Endothelial cell of umbilical vein (primary cell): ENCODE data around the gene IQCE. TPM values are rescaled to one million over a fixed set of nuclear protein-coding genes. Genes with fewer than 3 reads are reported as not detected.

Experiments
- BruUV-seq: library from RNA; stranded (reverse); fragments of 400-500 nt; replicated peaks from 2 replicates; lab custom pipeline; 2021; lab: Mats Ljungman, UMichigan
- CTCF ChIA-PET: fragments of 300-600, 350-600 bp; sonication (Branson Sonifier 250); formaldehyde crosslinking; loops from one replicate; lab custom pipeline; 2021; ENCODE audit warnings: antibody characterized with exemption, inconsistent platforms; lab: Charles Lee
- POLR2A ChIA-PET: fragments of 300-600, 350-600 bp; sonication (Branson Sonifier 250); formaldehyde crosslinking; loops from one replicate; lab custom pipeline; 2021; ENCODE audit warnings: antibody characterized with exemption, inconsistent platforms; lab: Charles Lee
- DNase-seq: peaks from one replicate; pipeline ENCODE4 v3.0.0-alpha.2; 2011; ENCODE audit warnings: low read depth, low spot score
- FAIRE-seq: peaks from 2 replicates; lab custom pipeline; 2011; peaks lifted over from hg19 to GRCh38; lab: Jason Lieb, UNC
- H2AFZ ChIP-seq: 2 replicates; pipeline ENCODE4 v1.6.0; 2012; ENCODE audit warnings: low read depth, low read length, control low read depth, inconsistent platforms
- H3K27ac ChIP-seq: 2 replicates; pipeline ENCODE4 v1.5.1; 2011; ENCODE audit warnings: low read depth, mild to moderate bottlenecking, control low read depth, low read length, moderate library complexity; ENCODE audit not compliant: insufficient read depth
- H3K27me3 ChIP-seq, 2 experiments: 2 replicates each; pipeline versions ENCODE4 v1.6.0 to v1.6.1; 2011; ENCODE audit warnings: low read length in 2 of 2, mixed read lengths in 1 of 2; ENCODE audit not compliant: control insufficient read depth in 2 of 2, insufficient read depth in 2 of 2
- H3K36me3 ChIP-seq, 2 experiments: 2 replicates in 1 of 2; 3 replicates in 1 of 2; pipeline ENCODE4 v1.5.1; 2011; ENCODE audit warnings: low read length in 2 of 2, mild to moderate bottlenecking in 1 of 2, moderate library complexity in 1 of 2; ENCODE audit not compliant: control insufficient read depth in 2 of 2, insufficient read depth in 2 of 2; ENCODE audit errors: extremely low read depth in 1 of 2
- H3K4me1 ChIP-seq: 3 replicates; pipeline ENCODE4 v1.5.1; 2011; ENCODE audit warnings: mild to moderate bottlenecking, low read length; ENCODE audit not compliant: control insufficient read depth, insufficient read depth; ENCODE audit errors: extremely low read depth
- H3K4me2 ChIP-seq: 2 replicates; pipeline ENCODE4 v1.6.1; 2011; ENCODE audit warnings: low read length, control low read depth, mixed read lengths; ENCODE audit not compliant: insufficient read depth
- H3K4me3 ChIP-seq, 3 experiments: fragments of 200-600 bp in 1 of 3; sonication (generic), shearing (Covaris generic) in 1 of 3; replicated peaks in 1 of 3; 2 replicates each; pipeline ENCODE4 v1.5.1; 2011 to 2016; ENCODE audit warnings: control low read depth in 3 of 3, low read length in 3 of 3, mild to moderate bottlenecking in 2 of 3, inconsistent platforms in 1 of 3, low read depth in 1 of 3, moderate library complexity in 1 of 3; ENCODE audit not compliant: insufficient read depth in 1 of 3
- H3K79me2 ChIP-seq: 2 replicates; pipeline ENCODE4 v1.6.0; 2012; ENCODE audit warnings: low read length, inconsistent platforms; ENCODE audit not compliant: control insufficient read depth, insufficient read depth
- H3K9ac ChIP-seq: replicated peaks from 2 replicates; pipeline ENCODE3; 2011; ENCODE audit warnings: low read length, control low read depth; ENCODE audit not compliant: insufficient read depth; ENCODE audit errors: extremely low read depth
- H3K9me1 ChIP-seq: replicated peaks from 3 replicates; pipeline ENCODE4 v1.6.0; 2011; ENCODE audit warnings: mild to moderate bottlenecking, low read length; ENCODE audit not compliant: control insufficient read depth, insufficient read depth; ENCODE audit errors: extremely low read depth
- H3K9me3 ChIP-seq: replicated peaks from 2 replicates; pipeline ENCODE4 v1.5.1; 2012; ENCODE audit warnings: low read length, inconsistent platforms; ENCODE audit not compliant: control insufficient read depth, insufficient read depth
- H4K20me1 ChIP-seq: replicated peaks from 2 replicates; pipeline ENCODE3; 2011; ENCODE audit warnings: mild to moderate bottlenecking, low read length; ENCODE audit not compliant: control insufficient read depth, insufficient read depth; ENCODE audit errors: extremely low read depth
- EZH2 ChIP-seq: IDR thresholded peaks from 2 replicates; pipeline ENCODE4 v1.6.1; 2012; ENCODE audit warnings: borderline replicate concordance, low read depth, mild to moderate bottlenecking, moderate library complexity, low read length, inconsistent platforms; ENCODE audit not compliant: severe bottlenecking
- FOS ChIP-seq: IDR thresholded peaks from 2 replicates; pipeline ENCODE4 v1.6.1; 2011; ENCODE audit warnings: mild to moderate bottlenecking, low read length, moderate library complexity, borderline replicate concordance; ENCODE audit not compliant: insufficient read depth
- GATA2 ChIP-seq: IDR thresholded peaks from 2 replicates; pipeline ENCODE4 v1.7.0; 2011; ENCODE audit warnings: low read depth, mild to moderate bottlenecking, moderate library complexity, mixed read lengths, low read length; ENCODE audit not compliant: insufficient read length, insufficient read depth
- JUN ChIP-seq: IDR thresholded peaks from 2 replicates; pipeline ENCODE4 v1.6.1; 2011; ENCODE audit warnings: borderline replicate concordance, low read depth; ENCODE audit not compliant: insufficient read length, insufficient read depth
- MAX ChIP-seq: IDR thresholded peaks from 2 replicates; pipeline ENCODE4 v1.6.1; 2011; ENCODE audit not compliant: insufficient read depth, insufficient read length
- MYC ChIP-seq: IDR thresholded peaks from one replicate; pipeline ENCODE4 v1.6.1; 2011; ENCODE audit warnings: mild to moderate bottlenecking, low read depth, low read length
- POLR2A ChIP-seq: IDR thresholded peaks from 2 replicates; pipeline ENCODE4 v1.6.1; 2012; ENCODE audit warnings: low read depth, mild to moderate bottlenecking, control low read depth, low read length
- POLR2AphosphoS5 ChIP-seq: IDR thresholded peaks from 2 replicates; pipeline ENCODE4 v1.6.1; 2012; ENCODE audit warnings: low read depth, mild to moderate bottlenecking, control low read depth, low read length, moderate library complexity; ENCODE audit not compliant: insufficient read depth
- dilution Hi-C: fragments of 300-500 bp; cut with MboI; formaldehyde crosslinking; loops from one replicate; pipeline ENCODE4 v1.15.0; 2019; ENCODE audit warnings: low sequenced_read_pairs; ENCODE audit not compliant: extremely low pct_ligation_motif_present
- intact Hi-C: fragments of 100-400 bp; cut with micrococcal nuclease; formaldehyde crosslinking; loops from one replicate; pipeline ENCODE4 v1.10.0; 2022
- polyA plus RNA-seq, 4 experiments: library from polyadenylated mRNA; depleted of rRNA in 3 of 4; stranded (reverse) in 3 of 4; unstranded in 1 of 4; fragments of >200 nt; gene quantifications; 2 replicates each; pipeline versions ENCODE4 v1.2.1 to v1.2.3, GENCODE V29; 2011 to 2012; ENCODE audit warnings: missing spikeins in 1 of 4
- total RNA-seq: library from RNA; stranded (reverse); gene quantifications from 2 replicates; pipeline ENCODE4 v1.2.3, GENCODE V29; 2021
- TF ChIP-seq, protein P1 (sequence below), 2 donors: IDR thresholded peaks; 1 replicate in 1 of 2; 2 replicates in 1 of 2; pipeline ENCODE4 v1.5.1; 2011; ENCODE audit warnings: low read length in 2 of 2, mild to moderate bottlenecking in 2 of 2, moderate library complexity in 2 of 2, control low read depth in 1 of 2, inconsistent platforms in 1 of 2, low read depth in 1 of 2; ENCODE audit not compliant: insufficient read depth in 1 of 2; ENCODE audit errors: extremely low read depth in 1 of 2

Gene IQCE
- total and polyA plus RNA-seq, 2 donors (not counting 3 experiments of a cell fraction or from before 2014, with no cell fraction given), result 4.9 to 14.5 TPM

GRCh38 chr7:2571409-2571808 is 12.6 kb downstream of the IQCE start:
- FAIRE-seq, result no peak
- dilution Hi-C loops (no loop called here), intact Hi-C loops (loop anchor here (5.0 kb wide), 1 partner anchor 71 kb away; no protein-coding TSS in a partner anchor)
- Histone ChIP-seq H3K4me2 (no peak overlapping the region), H3K4me1 (peaks cover 26% of the 10 kb centered on the region), H3K79me2 (no peaks in the 10 kb centered on the region), H2AFZ (no peak overlapping the region), H3K36me3 (no peaks in the 10 kb centered on the region), H3K27me3 (no peaks in the 10 kb centered on the region), H4K20me1 (no peaks in the 10 kb centered on the region), H3K4me3 (no peak overlapping the region), H3K9me3 (no peaks in the 10 kb centered on the region), H3K9me1 (no peaks in the 10 kb centered on the region), H3K9ac (no peak overlapping the region), H3K27ac (no peak overlapping the region)
- TF ChIP-seq MAX (no peak), FOS (no peak), POLR2AphosphoS5 (no peak)
- DNase-seq, result no peak
- ChIA-PET POLR2A (no interaction called here), CTCF (interaction anchor here (0.9 to 2.2 kb wide), 3 partner anchors 37 to 110 kb away, joined by 3 to 6 read pairs (median 3); no protein-coding TSS in a partner anchor)
- BruUV-seq, result no TSS peak

DNA sequence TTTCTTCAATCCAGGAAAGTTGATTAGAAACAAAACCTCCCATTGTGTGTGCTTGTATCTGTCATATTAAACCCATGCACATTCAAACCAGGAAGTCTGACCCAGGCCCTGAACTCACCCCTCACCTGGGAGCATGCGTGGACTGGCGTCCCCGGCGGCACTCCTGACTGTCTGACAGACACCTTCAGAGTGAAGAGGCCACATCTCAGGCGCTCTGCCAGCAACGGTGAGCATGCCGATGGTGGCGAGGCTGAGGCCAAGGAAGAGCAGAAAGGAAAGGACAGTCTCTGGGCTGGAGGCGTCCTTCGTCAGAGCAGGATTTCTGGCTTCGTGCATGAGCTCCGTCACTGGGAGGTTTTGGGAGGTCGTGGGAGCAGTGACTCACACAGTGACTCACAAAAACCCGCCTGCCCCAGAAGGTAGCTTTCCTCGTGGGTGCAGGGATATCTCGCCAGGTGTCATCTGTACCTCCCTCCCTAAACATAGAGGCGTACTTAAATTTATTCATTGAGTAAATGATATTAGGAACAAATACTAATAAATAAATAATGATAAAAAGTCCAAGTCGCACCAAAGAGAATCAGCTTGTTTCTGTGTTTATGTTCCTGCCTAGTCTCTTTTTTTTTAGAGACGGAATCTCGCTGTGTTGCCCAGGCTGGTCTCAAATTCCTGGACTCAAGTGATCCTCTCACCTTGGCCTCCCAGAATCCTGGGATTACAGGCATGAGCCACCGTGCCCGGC is 13.5 kb downstream of the IQCE start:
- FAIRE-seq (no peak), DNase-seq (no peak)
- POLR2A ChIA-PET, result no interaction called here
- H2AFZ ChIP-seq, result no peak overlapping the region
- no peak overlapping the region for H3K27ac ChIP-seq
- BruUV-seq, result no TSS peak
- CTCF ChIA-PET, result interaction anchor here (0.7 to 2.2 kb wide), 3 partner anchors 51 to 109 kb away, joined by 3 to 6 read pairs (median 3); no protein-coding TSS in a partner anchor
- dilution Hi-C loops (no loop called here), intact Hi-C loops (loop anchor here (5.0 kb wide), 1 partner anchor 70 kb away; no protein-coding TSS in a partner anchor)
- no peaks in the 10 kb centered on the region for H3K36me3 ChIP-seq
- H3K79me2 ChIP-seq, result no peaks in the 10 kb centered on the region
- no peak overlapping the region for H3K9ac ChIP-seq
- TF ChIP-seq FOS (no peak), MYC (no peak), JUN (no peak), POLR2A (no peak), MAX (no peak), POLR2AphosphoS5 (no peak), EZH2 (no peak), GATA2 (no peak)
- TF ChIP-seq, protein P1, sequence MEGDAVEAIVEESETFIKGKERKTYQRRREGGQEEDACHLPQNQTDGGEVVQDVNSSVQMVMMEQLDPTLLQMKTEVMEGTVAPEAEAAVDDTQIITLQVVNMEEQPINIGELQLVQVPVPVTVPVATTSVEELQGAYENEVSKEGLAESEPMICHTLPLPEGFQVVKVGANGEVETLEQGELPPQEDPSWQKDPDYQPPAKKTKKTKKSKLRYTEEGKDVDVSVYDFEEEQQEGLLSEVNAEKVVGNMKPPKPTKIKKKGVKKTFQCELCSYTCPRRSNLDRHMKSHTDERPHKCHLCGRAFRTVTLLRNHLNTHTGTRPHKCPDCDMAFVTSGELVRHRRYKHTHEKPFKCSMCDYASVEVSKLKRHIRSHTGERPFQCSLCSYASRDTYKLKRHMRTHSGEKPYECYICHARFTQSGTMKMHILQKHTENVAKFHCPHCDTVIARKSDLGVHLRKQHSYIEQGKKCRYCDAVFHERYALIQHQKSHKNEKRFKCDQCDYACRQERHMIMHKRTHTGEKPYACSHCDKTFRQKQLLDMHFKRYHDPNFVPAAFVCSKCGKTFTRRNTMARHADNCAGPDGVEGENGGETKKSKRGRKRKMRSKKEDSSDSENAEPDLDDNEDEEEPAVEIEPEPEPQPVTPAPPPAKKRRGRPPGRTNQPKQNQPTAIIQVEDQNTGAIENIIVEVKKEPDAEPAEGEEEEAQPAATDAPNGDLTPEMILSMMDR (IDR thresholded peaks at IDR 0.05; ENCODE audit: extremely low read depth in 1 of 2, insufficient read depth in 1 of 2, low read depth in 1 of 2, low read length in 2 of 2), result no peak
- no peaks in the 10 kb centered on the region for H3K9me3 ChIP-seq
- H3K4me3 ChIP-seq, result no peak overlapping the region
- no peaks in the 10 kb centered on the region for H3K27me3 ChIP-seq
- H3K4me1 ChIP-seq, result peaks cover 26% of the 10 kb centered on the region
- no peaks in the 10 kb centered on the region for H3K9me1 ChIP-seq
- H3K4me2 ChIP-seq, result no peak overlapping the region
- H4K20me1 ChIP-seq, result no peaks in the 10 kb centered on the region
